G401 (cell line): ENCODE measurements around the gene RFNG. TPM values are rescaled to one million over a fixed set of nuclear protein-coding genes. Genes with fewer than 3 reads are reported as not detected.

Source experiments
- total RNA-seq: library from RNA; depleted of rRNA; stranded (reverse); fragments of >200 nt; shearing (Covaris generic); gene quantifications from 2 replicates; pipeline ENCODE4 v1.2.3, GENCODE V29; 2014; rRNA removed

The RFNG gene
- total RNA-seq, 1 experiment from 2014 or later: 41.5 TPM

Other genes starting within 250 kb of the RFNG start
- 0.61 TPM in 1 of 2 replicates, not detected in the other for gene GCGR, start 247.7 kb downstream of the RFNG start, total RNA-seq
- 130 and 133 TPM in 2 replicates for gene MCRIP1, start 218.5 kb downstream of the RFNG start, total RNA-seq
- gene PPP1R27, start 216.8 kb downstream of the RFNG start, total RNA-seq: 0.31 TPM in 1 of 2 replicates, not detected in the other
- gene P4HB, start 191.3 kb downstream of the RFNG start, total RNA-seq: 310 and 320 TPM in 2 replicates
- 183 and 209 TPM in 2 replicates for gene ARHGDIA, start 180.5 kb downstream of the RFNG start, total RNA-seq
- gene ALYREF, start 160.2 kb downstream of the RFNG start, total RNA-seq: 379 and 407 TPM in 2 replicates
- 194 and 216 TPM in 2 replicates for gene ANAPC11, start 160.1 kb downstream of the RFNG start, total RNA-seq
- 0.41 and 0.74 TPM in 2 replicates for gene NPB, start 149.6 kb downstream of the RFNG start, total RNA-seq
- 41.8 and 60.0 TPM in 2 replicates for gene PCYT2, start 140.4 kb downstream of the RFNG start, total RNA-seq
- 15.4 and 17.6 TPM in 2 replicates for gene SIRT7, start 133.6 kb downstream of the RFNG start, total RNA-seq
- 14.5 and 15.6 TPM in 2 replicates for gene MAFG, start 124.1 kb downstream of the RFNG start, total RNA-seq
- gene PYCR1, start 114.5 kb downstream of the RFNG start, total RNA-seq: 112 and 119 TPM in 2 replicates
- not detected in 2 replicates for gene MYADML2, start 104.6 kb downstream of the RFNG start, total RNA-seq
- gene NOTUM, start 90.6 kb downstream of the RFNG start, total RNA-seq: 2.5 and 4.5 TPM in 2 replicates
- 37.6 and 42.0 TPM in 2 replicates for gene ASPSCR1, start 74.2 kb downstream of the RFNG start, total RNA-seq
- 57.8 and 109 TPM in 2 replicates for gene CENPX, start 28.9 kb downstream of the RFNG start, total RNA-seq
- gene LRRC45, start 28.5 kb downstream of the RFNG start, total RNA-seq: 21.2 and 25.1 TPM in 2 replicates
- gene RAC3, start 20.1 kb downstream of the RFNG start, total RNA-seq: 176 and 261 TPM in 2 replicates
- gene DCXR, start 14.1 kb downstream of the RFNG start, total RNA-seq: 131 and 135 TPM in 2 replicates
- gene GPS1, start 87 bp upstream of the RFNG start, total RNA-seq: 129 and 153 TPM in 2 replicates
- 140 and 144 TPM in 2 replicates for gene DUS1L, start 14.0 kb upstream of the RFNG start, total RNA-seq
- 333 and 346 TPM in 2 replicates for gene FASN, start 46.4 kb upstream of the RFNG start, total RNA-seq
- gene CCDC57, start 161.0 kb upstream of the RFNG start, total RNA-seq: 16.6 and 22.1 TPM in 2 replicates
- 280 and 292 TPM in 2 replicates for gene SLC16A3, start 177.2 kb upstream of the RFNG start, total RNA-seq
- gene CSNK1D, start 221.9 kb upstream of the RFNG start, total RNA-seq: 83.1 and 87.7 TPM in 2 replicates